GM12874 (cell line): ENCODE results near the gene EFHD2.
A peak's percentile ranks its signal among the peaks of the same experiment; 100 is the strongest.

ENCODE experiments used
- TF ChIP-seq, protein P1 (sequence below): IDR thresholded peaks from 2 replicates; pipeline ENCODE4 v1.5.1; 2011; ENCODE audit warnings: low read depth, mild to moderate bottlenecking, control low read depth, low read length, moderate library complexity; ENCODE audit not compliant: insufficient read depth

Gene EFHD2

DNA sequence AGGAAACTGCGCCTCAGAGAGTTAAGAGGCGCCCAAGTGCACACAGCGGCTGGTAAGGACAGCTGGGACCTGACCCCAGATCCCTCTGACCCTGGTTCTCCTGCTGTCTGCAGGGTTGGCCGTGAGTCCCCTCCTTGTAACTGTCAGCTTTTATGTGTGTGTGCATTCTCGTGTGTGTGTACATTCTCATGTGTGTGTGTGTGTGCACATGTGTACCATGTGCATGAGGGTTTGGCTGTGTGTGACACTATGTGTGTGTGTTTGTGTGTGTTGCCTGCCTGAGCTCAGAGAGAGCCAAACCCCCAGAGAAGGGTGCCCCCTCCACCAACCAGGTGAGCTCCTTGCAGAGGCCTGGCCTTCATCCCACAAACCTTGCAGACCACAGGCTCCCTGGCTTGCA, 25.9 kb upstream of the EFHD2 start:
- TF ChIP-seq, protein P1, sequence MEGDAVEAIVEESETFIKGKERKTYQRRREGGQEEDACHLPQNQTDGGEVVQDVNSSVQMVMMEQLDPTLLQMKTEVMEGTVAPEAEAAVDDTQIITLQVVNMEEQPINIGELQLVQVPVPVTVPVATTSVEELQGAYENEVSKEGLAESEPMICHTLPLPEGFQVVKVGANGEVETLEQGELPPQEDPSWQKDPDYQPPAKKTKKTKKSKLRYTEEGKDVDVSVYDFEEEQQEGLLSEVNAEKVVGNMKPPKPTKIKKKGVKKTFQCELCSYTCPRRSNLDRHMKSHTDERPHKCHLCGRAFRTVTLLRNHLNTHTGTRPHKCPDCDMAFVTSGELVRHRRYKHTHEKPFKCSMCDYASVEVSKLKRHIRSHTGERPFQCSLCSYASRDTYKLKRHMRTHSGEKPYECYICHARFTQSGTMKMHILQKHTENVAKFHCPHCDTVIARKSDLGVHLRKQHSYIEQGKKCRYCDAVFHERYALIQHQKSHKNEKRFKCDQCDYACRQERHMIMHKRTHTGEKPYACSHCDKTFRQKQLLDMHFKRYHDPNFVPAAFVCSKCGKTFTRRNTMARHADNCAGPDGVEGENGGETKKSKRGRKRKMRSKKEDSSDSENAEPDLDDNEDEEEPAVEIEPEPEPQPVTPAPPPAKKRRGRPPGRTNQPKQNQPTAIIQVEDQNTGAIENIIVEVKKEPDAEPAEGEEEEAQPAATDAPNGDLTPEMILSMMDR, result no peak

GRCh38 chr1:15384301-15384901, 25.3 kb upstream of the EFHD2 start:
- TF ChIP-seq, protein P1, result no peak

DNA sequence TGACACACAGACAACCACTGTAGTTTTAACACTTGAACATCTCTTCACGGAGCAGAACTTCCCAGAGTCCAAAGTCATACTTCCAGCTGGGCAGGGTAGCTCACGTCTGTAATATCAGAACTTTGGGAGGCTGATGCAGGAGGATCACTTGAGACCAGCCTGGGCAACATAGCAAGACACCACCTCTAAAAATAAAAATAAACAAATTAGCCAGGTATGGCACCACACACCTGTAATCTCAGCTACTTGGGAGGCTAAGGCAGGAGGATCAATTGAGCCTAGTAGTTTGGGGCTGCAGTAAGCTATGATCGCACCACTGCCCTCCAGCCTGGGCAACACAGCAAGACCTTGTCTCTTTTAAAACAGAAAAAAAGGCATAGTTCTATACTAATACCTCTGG, 24.3 kb upstream of the EFHD2 start:
- TF ChIP-seq, protein P1, result no peak

DNA sequence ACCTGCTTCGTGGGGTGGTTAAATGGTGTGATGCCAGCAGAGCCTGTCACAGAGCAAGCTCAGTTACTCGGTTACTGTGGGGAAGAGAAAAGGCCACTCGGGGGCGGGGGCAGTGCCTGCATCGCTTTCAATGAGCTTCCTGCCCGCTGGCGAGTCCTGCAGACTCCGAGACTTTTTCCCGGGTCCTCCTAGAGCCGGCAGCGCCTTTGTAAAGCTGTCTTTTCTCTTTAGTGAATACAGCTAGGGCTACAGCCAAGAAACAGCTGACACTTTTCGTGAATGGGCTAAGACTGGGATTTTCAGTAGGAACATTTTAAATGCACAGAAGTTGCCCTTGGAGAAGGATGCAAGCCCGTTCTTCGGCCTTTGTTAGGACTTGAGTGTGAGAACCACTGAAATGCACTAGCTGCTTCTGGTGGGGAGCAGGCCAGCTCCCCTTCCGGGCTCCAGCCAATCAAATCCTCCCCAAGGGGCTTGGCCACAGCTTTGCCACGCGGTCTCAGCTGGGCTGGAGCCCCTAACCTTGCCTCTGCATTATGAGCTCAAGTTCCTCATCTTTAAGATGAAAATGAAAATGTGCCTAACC, 23.4 kb upstream of the EFHD2 start:
- TF ChIP-seq, protein P1, result no peak

GRCh38 chr1:15388201-15388880, 21.3 kb upstream of the EFHD2 start:
- TF ChIP-seq, protein P1, result no peak

DNA sequence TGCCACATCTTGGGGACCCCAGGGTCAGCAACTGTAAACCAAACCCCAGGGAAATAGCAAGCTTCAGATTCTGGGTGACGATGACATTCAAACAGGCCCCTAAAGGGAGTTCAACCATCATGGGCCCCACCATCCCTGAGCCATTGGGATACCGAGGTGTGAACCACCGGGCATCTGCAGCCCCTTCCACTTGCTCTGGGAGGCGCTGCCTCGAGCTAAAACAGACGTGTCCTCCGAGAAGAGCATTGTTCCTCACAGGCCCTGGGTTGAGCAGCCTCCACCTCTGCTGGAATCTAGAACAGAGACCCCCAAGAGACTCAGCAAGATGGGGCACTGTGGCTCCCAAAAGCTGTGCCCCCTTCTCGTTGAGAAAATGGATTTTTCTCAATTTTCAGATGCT, 19.0 kb upstream of the EFHD2 start:
- TF ChIP-seq, protein P1, result 0 out of 2 replicates have a peak, but pooled peaks have one; percentile 3

DNA sequence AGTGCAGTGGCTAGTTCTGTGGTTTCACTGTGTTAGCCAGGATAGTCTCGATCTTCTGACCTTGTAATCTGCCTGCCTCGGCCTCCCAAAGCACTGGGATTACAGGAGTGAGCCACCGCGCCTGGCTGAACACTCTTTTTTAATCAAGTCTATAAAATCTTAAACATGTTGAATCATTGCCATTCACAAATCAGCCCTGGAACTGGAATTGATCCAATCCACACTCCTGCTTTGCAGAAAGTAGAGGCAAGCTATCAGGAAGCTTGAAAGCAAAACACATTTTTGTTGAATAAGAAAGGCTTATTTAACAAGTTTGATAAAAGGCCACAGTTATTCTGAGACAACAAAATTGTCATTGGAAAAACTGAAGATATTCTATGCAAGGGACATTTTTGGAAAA, 18.3 kb upstream of the EFHD2 start:
- TF ChIP-seq, protein P1, result no peak
